HepG2 (cell line): Measurements from ENCODE around the gene BSN. TPM values are rescaled to one million over a fixed set of nuclear protein-coding genes. Genes with fewer than 3 reads are reported as not detected.

ENCODE experiments used
- FOXO1 ChIP-seq: sonication (generic); formaldehyde crosslinking; IDR thresholded peaks from 2 replicates; pipeline ENCODE4 v1.4.0; 2020; ENCODE audit warnings: missing genetic modification reagents
- GTF3A ChIP-seq: sonication (generic); formaldehyde crosslinking; conservative IDR thresholded peaks from 2 replicates; pipeline ENCODE4 v1.4.0; 2020; ENCODE audit warnings: mild to moderate bottlenecking, missing genetic modification reagents
- SNAPC5 ChIP-seq: sonication (generic); formaldehyde crosslinking; IDR thresholded peaks from 2 replicates; pipeline ENCODE4 v1.8.1; 2023; ENCODE audit warnings: mild to moderate bottlenecking, missing genetic modification reagents, borderline replicate concordance
- ZBTB7B ChIP-seq: sonication (generic); formaldehyde crosslinking; IDR thresholded peaks from 2 replicates; pipeline ENCODE4 v1.4.0; 2020; ENCODE audit warnings: missing genetic modification reagents
- ZNF10 ChIP-seq: sonication (generic); formaldehyde crosslinking; IDR thresholded peaks from 2 replicates; pipeline ENCODE4 v1.4.0; 2020; ENCODE audit warnings: mild to moderate bottlenecking, low read depth, missing genetic modification reagents, borderline replicate concordance
- ZNF430 ChIP-seq: sonication (generic); formaldehyde crosslinking; IDR thresholded peaks from 2 replicates; pipeline ENCODE4 v1.9.0; 2021; ENCODE audit warnings: mild to moderate bottlenecking, missing genetic modification reagents
- ZNF510 ChIP-seq: sonication (generic); formaldehyde crosslinking; IDR thresholded peaks from 2 replicates; pipeline ENCODE4 v1.4.0; 2020; ENCODE audit warnings: low read depth, mild to moderate bottlenecking, missing genetic modification reagents
- ZNF556 ChIP-seq: sonication (generic); formaldehyde crosslinking; IDR thresholded peaks from 2 replicates; pipeline ENCODE4 v1.4.0; 2020; ENCODE audit warnings: mild to moderate bottlenecking, missing genetic modification reagents, borderline replicate concordance
- ZNF557 ChIP-seq: sonication (generic); formaldehyde crosslinking; IDR thresholded peaks from 2 replicates; pipeline ENCODE4 v1.4.0; 2020; ENCODE audit warnings: missing genetic modification reagents
- polyA plus RNA-seq, 8 experiments: library from polyadenylated mRNA; depleted of rRNA in 3 of 8; stranded (reverse) in 7 of 8; unstranded in 1 of 8; fragments of >200 nt; fragmentation: Illumina TruSeq in 4 of 8; extraction: Trizol in 4 of 8; gene quantifications; 2 replicates each; pipeline versions ENCODE4 v1.2.1 to v1.2.3, GENCODE V29; 2011 to 2016; ENCODE audit warnings: low read depth in 4 of 8, missing spikeins in 1 of 8, mixed read lengths in 1 of 8; ENCODE audit not compliant: insufficient read depth in 1 of 8
- total RNA-seq, 5 experiments: library from RNA; depleted of rRNA; stranded (reverse); fragments of >200 nt; fragmentation: Illumina TruSeq; extraction: Trizol; gene quantifications; 2 replicates each; pipeline ENCODE4 v1.2.3, GENCODE V29; 2016; ENCODE audit warnings: low read depth in 1 of 5
- TF ChIP-seq, protein P1 (sequence below): sonication (generic); formaldehyde crosslinking; IDR thresholded peaks from 2 replicates; pipeline ENCODE4 v1.5.0; 2020; ENCODE audit warnings: mild to moderate bottlenecking, missing genetic modification reagents, borderline replicate concordance
- TF ChIP-seq, protein P2 (sequence below): sonication (generic); formaldehyde crosslinking; IDR thresholded peaks from 2 replicates; pipeline ENCODE4 v1.5.0; 2020; ENCODE audit warnings: mild to moderate bottlenecking, missing genetic modification reagents, borderline replicate concordance

Gene BSN
- total and polyA plus RNA-seq, 2 of the 13 experiments (the other 11 are each of a cell fraction or from before 2014, with no cell fraction given) = 0.42 to 0.86 TPM

- TF ChIP-seq, protein P1, sequence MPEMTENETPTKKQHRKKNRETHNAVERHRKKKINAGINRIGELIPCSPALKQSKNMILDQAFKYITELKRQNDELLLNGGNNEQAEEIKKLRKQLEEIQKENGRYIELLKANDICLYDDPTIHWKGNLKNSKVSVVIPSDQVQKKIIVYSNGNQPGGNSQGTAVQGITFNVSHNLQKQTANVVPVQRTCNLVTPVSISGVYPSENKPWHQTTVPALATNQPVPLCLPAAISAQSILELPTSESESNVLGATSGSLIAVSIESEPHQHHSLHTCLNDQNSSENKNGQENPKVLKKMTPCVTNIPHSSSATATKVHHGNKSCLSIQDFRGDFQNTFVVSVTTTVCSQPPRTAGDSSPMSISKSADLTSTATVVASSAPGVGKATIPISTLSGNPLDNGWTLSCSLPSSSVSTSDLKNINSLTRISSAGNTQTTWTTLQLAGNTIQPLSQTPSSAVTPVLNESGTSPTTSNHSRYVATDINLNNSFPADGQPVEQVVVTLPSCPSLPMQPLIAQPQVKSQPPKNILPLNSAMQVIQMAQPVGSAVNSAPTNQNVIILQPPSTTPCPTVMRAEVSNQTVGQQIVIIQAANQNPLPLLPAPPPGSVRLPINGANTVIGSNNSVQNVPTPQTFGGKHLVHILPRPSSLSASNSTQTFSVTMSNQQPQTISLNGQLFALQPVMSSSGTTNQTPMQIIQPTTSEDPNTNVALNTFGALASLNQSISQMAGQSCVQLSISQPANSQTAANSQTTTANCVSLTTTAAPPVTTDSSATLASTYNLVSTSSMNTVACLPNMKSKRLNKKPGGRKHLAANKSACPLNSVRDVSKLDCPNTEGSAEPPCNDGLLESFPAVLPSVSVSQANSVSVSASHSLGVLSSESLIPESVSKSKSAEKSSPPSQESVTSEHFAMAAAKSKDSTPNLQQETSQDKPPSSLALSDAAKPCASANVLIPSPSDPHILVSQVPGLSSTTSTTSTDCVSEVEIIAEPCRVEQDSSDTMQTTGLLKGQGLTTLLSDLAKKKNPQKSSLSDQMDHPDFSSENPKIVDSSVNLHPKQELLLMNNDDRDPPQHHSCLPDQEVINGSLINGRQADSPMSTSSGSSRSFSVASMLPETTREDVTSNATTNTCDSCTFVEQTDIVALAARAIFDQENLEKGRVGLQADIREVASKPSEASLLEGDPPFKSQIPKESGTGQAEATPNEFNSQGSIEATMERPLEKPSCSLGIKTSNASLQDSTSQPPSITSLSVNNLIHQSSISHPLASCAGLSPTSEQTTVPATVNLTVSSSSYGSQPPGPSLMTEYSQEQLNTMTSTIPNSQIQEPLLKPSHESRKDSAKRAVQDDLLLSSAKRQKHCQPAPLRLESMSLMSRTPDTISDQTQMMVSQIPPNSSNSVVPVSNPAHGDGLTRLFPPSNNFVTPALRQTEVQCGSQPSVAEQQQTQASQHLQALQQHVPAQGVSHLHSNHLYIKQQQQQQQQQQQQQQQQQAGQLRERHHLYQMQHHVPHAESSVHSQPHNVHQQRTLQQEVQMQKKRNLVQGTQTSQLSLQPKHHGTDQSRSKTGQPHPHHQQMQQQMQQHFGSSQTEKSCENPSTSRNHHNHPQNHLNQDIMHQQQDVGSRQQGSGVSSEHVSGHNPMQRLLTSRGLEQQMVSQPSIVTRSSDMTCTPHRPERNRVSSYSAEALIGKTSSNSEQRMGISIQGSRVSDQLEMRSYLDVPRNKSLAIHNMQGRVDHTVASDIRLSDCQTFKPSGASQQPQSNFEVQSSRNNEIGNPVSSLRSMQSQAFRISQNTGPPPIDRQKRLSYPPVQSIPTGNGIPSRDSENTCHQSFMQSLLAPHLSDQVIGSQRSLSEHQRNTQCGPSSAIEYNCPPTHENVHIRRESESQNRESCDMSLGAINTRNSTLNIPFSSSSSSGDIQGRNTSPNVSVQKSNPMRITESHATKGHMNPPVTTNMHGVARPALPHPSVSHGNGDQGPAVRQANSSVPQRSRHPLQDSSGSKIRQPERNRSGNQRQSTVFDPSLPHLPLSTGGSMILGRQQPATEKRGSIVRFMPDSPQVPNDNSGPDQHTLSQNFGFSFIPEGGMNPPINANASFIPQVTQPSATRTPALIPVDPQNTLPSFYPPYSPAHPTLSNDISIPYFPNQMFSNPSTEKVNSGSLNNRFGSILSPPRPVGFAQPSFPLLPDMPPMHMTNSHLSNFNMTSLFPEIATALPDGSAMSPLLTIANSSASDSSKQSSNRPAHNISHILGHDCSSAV (CRISPR knock-in tag) = no peak
- TF ChIP-seq ZNF557 (0 out of 2 replicates have a peak, but pooled peaks have one; percentile 19), ZNF430 (peak; percentile 70; the same call in 1 of the 2 replicates), ZNF556 (CRISPR knock-in tag) (no peak; the same call in 1 of the 2 replicates), GTF3A (no peak), FOXO1 (CRISPR knock-in tag) (peak; percentile 95), ZNF10 (CRISPR knock-in tag) (no peak), ZNF510 (CRISPR knock-in tag) (no peak), SNAPC5 (CRISPR knock-in tag) (no peak), ZBTB7B (peak; percentile 91)
- TF ChIP-seq, protein P2, sequence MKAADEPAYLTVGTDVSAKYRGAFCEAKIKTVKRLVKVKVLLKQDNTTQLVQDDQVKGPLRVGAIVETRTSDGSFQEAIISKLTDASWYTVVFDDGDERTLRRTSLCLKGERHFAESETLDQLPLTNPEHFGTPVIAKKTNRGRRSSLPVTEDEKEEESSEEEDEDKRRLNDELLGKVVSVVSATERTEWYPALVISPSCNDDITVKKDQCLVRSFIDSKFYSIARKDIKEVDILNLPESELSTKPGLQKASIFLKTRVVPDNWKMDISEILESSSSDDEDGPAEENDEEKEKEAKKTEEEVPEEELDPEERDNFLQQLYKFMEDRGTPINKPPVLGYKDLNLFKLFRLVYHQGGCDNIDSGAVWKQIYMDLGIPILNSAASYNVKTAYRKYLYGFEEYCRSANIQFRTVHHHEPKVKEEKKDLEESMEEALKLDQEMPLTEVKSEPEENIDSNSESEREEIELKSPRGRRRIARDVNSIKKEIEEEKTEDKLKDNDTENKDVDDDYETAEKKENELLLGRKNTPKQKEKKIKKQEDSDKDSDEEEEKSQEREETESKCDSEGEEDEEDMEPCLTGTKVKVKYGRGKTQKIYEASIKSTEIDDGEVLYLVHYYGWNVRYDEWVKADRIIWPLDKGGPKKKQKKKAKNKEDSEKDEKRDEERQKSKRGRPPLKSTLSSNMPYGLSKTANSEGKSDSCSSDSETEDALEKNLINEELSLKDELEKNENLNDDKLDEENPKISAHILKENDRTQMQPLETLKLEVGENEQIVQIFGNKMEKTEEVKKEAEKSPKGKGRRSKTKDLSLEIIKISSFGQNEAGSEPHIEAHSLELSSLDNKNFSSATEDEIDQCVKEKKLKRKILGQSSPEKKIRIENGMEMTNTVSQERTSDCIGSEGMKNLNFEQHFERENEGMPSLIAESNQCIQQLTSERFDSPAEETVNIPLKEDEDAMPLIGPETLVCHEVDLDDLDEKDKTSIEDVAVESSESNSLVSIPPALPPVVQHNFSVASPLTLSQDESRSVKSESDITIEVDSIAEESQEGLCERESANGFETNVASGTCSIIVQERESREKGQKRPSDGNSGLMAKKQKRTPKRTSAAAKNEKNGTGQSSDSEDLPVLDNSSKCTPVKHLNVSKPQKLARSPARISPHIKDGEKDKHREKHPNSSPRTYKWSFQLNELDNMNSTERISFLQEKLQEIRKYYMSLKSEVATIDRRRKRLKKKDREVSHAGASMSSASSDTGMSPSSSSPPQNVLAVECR (CRISPR knock-in tag) = peak; percentile 64; the same call in 1 of the 2 replicates
Measured at GRCh38 chr3:49668414-49668797, 114.1 kb downstream of the BSN start (continued).
